ENCODE data around the gene CERS6.
A peak's percentile ranks its signal among the peaks of the same experiment; 100 is the strongest.

CERS6 gene

GRCh38 chr2:168607992-168608391 is 151.9 kb downstream of the CERS6 start:
- DNase-seq = no peak

GRCh38 chr2:168608796-168609195 is 152.7 kb downstream of the CERS6 start:
- no peak for DNase-seq

GRCh38 chr2:168611091-168611490 is 155.0 kb downstream of the CERS6 start:
- no peak for DNase-seq

GRCh38 chr2:168611896-168612650 is 156.0 kb downstream of the CERS6 start:
- no peak for DNase-seq

GRCh38 chr2:168612719-168613118 is 156.6 kb downstream of the CERS6 start:
- no peak for DNase-seq

- no peak for DNase-seq
Measured at GRCh38 chr2:168613551-168613950, 157.5 kb downstream of the CERS6 start.

GRCh38 chr2:168614172-168615018 is 158.3 kb downstream of the CERS6 start:
- peak in 1 of 2 donors; percentile 18 for DNase-seq

- no peak for DNase-seq
Measured at GRCh38 chr2:168620554-168620953, 164.5 kb downstream of the CERS6 start.

- no peak for DNase-seq
Measured at GRCh38 chr2:168622559-168622958, 166.5 kb downstream of the CERS6 start.

GRCh38 chr2:168624028-168624427 is 168.0 kb downstream of the CERS6 start:
- no peak for DNase-seq

- DNase-seq = no peak
Measured at GRCh38 chr2:168626096-168626495, 170.0 kb downstream of the CERS6 start.

- no peak for DNase-seq
Measured at GRCh38 chr2:168626647-168627046, 170.6 kb downstream of the CERS6 start.

GRCh38 chr2:168632709-168633121 is 176.6 kb downstream of the CERS6 start:
- no peak for DNase-seq

GRCh38 chr2:168633200-168633599 is 177.1 kb downstream of the CERS6 start:
- no peak for DNase-seq

- DNase-seq = no peak
Measured at GRCh38 chr2:168633895-168634294, 177.8 kb downstream of the CERS6 start.

- no peak for DNase-seq
Measured at GRCh38 chr2:168635065-168635577, 179.0 kb downstream of the CERS6 start.

GRCh38 chr2:168639018-168639417 is 182.9 kb downstream of the CERS6 start:
- no peak for DNase-seq

GRCh38 chr2:168639441-168639898 is 183.4 kb downstream of the CERS6 start:
- DNase-seq = no peak

GRCh38 chr2:168640039-168640438 is 184.0 kb downstream of the CERS6 start:
- DNase-seq = no peak

- no peak for DNase-seq
Measured at GRCh38 chr2:168641636-168642035, 185.6 kb downstream of the CERS6 start.

- no peak for DNase-seq
Measured at GRCh38 chr2:168642873-168643272, 186.8 kb downstream of the CERS6 start.

- no peak for DNase-seq
Measured at GRCh38 chr2:168643979-168644378, 187.9 kb downstream of the CERS6 start.

GRCh38 chr2:168645696-168646338 is 189.7 kb downstream of the CERS6 start:
- no peak for DNase-seq
